Neural progenitor cell (in vitro differentiated cells): Measurements from ENCODE around the gene RUSC1.

Source experiments
- EZH2 ChIP-seq: fragments of 200-600 bp; sonication (generic); IDR thresholded peaks from 2 replicates; pipeline ENCODE4 v1.6.1; 2017; ENCODE audit warnings: antibody characterized with exemption, mild to moderate bottlenecking, moderate library complexity
- EZH2phosphoT487 ChIP-seq: fragments of 200-600 bp; sonication (generic); IDR thresholded peaks from 2 replicates; pipeline ENCODE4 v1.6.1; 2017; ENCODE audit warnings: antibody characterized with exemption
- TF ChIP-seq, protein P1 (sequence below): fragments of 200-600 bp; sonication (generic); IDR thresholded peaks from 2 replicates; pipeline ENCODE4 v1.5.1; 2017; ENCODE audit warnings: antibody characterized with exemption, mild to moderate bottlenecking

DNA sequence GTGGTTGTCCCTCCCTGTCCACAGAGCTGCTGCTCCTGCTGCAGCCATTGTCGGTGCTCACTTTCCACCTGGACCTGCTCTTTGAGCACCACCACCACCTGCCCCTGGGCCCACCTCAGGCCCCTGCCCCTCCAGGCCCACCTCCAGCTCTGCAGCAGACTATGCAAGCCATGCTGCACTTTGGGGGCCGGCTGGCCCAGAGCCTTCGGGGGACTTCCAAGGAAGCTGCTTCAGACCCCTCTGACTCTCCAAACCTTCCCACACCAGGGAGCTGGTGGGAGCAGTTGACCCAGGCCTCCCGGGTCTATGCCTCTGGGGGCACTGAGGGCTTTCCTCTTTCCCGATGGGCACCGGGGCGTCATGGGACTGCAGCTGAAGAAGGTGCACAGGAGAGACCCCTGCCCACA, 5.9 kb downstream of the RUSC1 start:
- TF ChIP-seq, protein P1, sequence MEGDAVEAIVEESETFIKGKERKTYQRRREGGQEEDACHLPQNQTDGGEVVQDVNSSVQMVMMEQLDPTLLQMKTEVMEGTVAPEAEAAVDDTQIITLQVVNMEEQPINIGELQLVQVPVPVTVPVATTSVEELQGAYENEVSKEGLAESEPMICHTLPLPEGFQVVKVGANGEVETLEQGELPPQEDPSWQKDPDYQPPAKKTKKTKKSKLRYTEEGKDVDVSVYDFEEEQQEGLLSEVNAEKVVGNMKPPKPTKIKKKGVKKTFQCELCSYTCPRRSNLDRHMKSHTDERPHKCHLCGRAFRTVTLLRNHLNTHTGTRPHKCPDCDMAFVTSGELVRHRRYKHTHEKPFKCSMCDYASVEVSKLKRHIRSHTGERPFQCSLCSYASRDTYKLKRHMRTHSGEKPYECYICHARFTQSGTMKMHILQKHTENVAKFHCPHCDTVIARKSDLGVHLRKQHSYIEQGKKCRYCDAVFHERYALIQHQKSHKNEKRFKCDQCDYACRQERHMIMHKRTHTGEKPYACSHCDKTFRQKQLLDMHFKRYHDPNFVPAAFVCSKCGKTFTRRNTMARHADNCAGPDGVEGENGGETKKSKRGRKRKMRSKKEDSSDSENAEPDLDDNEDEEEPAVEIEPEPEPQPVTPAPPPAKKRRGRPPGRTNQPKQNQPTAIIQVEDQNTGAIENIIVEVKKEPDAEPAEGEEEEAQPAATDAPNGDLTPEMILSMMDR: no peak
- TF ChIP-seq EZH2phosphoT487: no peak
- TF ChIP-seq EZH2: no peak
